Measurements from ENCODE around the gene WWOX.

GRCh38 chr16:78113258-78113657, 13.8 kb downstream of the WWOX start:
- no peak for TF ChIP-seq POLR2A (IDR thresholded peaks at IDR 0.05; ENCODE audit: low read depth, low read length)
- TF ChIP-seq USF2 (IDR thresholded peaks at IDR 0.05; ENCODE audit: low read depth, low read length): no peak
- TF ChIP-seq CTCF (conservative IDR thresholded peaks at IDR 0.05; ENCODE audit: low read depth, low read length): no peak
- no peak for TF ChIP-seq ELK1 (IDR thresholded peaks at IDR 0.05; ENCODE audit: borderline replicate concordance, low read depth, low read length)
- no peak for TF ChIP-seq SMC3 (IDR thresholded peaks at IDR 0.05; ENCODE audit: low read depth, low read length)
- TF ChIP-seq RCOR1 (IDR thresholded peaks at IDR 0.05; ENCODE audit: insufficient replicate concordance, low read length): no peak
- TF ChIP-seq RAD21 (IDR thresholded peaks at IDR 0.05; ENCODE audit: low read length): no peak
- TF ChIP-seq CEBPB (IDR thresholded peaks at IDR 0.05; ENCODE audit: low read depth, low read length): no peak
- TF ChIP-seq MAFK (IDR thresholded peaks at IDR 0.05; ENCODE audit: low read depth, low read length): no peak
- no peak for TF ChIP-seq MAZ (IDR thresholded peaks at IDR 0.05; ENCODE audit: borderline replicate concordance, low read depth, low read length)
- no peak for TF ChIP-seq MXI1 (IDR thresholded peaks at IDR 0.05; ENCODE audit: borderline replicate concordance, low read depth, low read length)
- TF ChIP-seq NFE2L2 (IDR thresholded peaks at IDR 0.05; ENCODE audit: low read depth, low read length): no peak
- TF ChIP-seq RFX5 (IDR thresholded peaks at IDR 0.05; ENCODE audit: low read depth, low read length): no peak
- no peak for TF ChIP-seq CHD1 (IDR thresholded peaks at IDR 0.05; ENCODE audit: low read depth, low read length)
